Ramos (cell line): ENCODE results near the gene APOBEC3H.

Experiments
- in situ Hi-C: fragments of 300-500 bp; cut with MboI; formaldehyde crosslinking; loops from one replicate; pipeline ENCODE4 v1.14.3; 2022; ENCODE audit warnings: low sequenced_read_pairs; ENCODE audit not compliant: unreplicated experiment

The APOBEC3H gene

DNA sequence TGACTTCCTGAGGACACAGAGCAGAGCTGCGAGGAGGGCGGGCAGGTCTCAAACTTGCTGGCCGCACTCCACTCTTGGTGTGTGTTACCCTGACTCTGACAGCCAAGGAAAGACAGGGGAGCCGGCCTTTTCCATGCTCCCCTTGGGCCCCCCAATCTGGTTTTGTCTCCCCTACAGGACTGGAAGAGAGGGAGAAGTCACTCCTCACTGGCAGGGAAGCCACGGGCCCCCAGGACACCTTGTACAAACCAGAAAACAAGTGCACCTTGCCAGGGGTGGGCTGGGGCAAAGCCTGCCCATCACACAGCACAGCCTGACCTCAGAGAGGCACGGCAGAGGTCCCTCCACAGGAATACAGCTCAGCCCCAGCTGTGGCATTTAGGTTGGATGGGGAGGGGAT, 35.2 kb downstream of the APOBEC3H start:
- in situ Hi-C loops, result no loop called here

DNA sequence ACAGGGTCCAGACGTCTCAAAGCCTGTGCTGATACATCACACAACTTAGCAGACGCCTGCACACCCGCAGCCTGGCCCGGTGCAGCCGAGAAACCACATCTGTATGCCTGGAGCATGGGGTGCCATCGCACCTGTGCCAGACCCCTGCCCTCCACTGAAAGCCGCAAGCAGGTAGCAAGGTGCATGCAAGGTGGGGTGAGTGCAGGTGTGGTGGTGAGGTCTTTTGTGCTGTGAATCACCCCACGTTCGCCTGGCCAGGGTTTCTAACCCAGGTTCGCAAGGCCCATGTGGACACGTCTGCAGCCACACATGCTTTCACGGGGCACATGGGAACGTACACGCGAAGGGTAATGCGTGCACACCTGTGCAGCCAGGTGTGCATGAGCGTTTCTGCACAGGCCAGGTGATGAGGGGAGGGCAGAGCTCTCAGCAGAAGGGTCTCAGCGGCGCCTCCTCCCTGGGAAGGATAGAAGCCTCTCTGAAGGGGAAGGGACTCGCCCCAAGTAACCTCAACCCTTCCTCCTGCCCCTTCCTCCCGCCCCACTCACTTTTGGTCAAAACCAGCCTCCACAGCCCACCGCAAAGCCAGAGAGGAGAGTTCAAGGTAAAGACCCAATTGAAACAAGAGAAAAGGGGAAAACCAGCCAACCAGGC, 36.0 kb downstream of the APOBEC3H start:
- in situ Hi-C loops, result no loop called here

DNA sequence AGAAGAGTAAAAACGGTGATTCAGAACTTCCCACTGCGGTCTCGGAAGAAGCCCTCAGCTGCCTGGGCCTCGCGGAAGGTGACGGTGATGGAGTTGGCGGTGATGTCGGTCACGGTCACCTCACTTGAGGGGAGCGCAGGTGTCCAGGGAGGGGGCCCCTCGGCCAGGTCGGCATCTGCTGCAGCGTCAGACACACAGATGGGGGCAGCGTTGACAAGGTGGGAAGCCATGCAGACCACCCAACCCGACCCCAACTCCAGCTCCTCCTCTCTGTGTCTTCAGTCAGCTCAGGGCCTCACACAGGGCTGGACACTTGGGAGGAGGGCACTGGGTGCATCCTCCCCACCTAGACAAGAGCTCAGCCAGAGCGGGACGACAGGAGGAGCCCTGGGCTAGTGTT, 36.8 kb downstream of the APOBEC3H start:
- in situ Hi-C loops, result no loop called here

DNA sequence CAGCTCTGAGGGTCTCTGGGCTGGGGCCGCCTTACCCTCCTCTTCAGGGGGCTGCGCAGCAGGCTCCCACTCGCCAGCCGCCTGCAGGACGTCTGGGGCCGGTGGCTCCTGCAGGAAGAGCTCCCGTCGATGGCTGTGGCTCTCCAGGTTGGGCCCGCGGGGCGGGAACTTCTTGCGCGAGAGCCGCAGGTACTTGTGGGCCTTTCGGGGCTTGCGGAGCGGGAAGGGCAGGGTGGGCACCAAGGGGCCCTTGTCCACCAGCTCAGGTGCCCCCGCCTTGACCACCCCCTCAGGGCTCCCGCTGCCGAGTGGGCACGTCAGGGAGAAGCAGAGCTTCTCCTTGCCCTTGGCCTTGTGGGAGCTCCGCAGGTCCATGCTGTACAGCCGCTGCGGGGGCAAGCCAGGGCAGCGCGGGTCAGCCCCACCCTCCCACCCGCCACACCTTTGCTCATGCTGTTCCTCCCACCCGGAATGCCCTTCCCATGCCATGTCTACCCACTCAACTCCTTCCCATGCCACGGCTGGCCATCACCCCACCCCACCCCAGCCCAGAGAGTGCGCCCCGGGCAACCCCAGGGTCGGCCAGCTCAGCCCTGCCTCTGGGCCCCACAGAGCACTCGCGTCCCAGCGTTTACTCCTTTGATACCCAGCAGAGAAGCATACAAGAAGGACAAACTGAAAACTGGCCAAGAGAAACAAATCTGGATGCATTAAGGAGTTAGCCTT, 37.5 kb downstream of the APOBEC3H start:
- in situ Hi-C loops, result no loop called here

DNA sequence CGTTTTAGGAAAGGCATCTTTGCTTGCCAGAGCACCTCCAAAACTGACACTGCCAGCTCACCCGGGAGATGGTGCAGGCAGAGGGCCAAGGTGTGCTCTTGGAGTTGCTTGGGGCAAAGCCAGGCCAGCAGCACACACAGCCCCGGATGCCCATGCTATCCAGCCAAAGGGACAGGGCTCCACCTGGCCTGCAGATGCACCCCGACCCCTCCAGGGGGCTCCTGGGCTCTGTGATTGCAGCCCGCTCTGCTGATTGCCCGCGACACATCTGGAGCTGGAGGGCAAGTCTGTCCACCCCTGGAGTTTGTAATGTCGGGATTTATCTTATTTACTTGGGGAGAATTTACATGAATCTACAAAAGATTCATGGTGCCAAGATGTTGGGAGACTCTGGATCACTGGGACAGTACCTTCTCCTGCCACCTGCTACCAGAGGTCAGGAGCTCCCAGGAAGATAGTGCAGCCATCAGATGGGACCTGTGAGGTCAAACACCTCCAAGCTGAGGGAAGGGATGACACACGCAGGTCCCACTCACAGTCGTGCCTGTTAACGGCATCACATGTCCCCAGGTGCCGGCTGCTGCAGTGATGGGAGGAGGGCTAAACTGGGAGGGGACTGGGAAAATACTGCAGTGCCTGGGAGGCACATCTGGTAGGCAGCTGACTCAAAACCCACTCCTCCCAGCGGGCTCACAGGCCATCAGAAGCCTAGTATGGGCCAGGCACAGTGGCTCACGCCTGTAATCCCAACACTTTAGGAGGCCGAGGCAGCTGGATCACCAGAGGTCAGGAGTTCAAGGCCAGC, 38.2 kb downstream of the APOBEC3H start:
- in situ Hi-C loops, result no loop called here

DNA sequence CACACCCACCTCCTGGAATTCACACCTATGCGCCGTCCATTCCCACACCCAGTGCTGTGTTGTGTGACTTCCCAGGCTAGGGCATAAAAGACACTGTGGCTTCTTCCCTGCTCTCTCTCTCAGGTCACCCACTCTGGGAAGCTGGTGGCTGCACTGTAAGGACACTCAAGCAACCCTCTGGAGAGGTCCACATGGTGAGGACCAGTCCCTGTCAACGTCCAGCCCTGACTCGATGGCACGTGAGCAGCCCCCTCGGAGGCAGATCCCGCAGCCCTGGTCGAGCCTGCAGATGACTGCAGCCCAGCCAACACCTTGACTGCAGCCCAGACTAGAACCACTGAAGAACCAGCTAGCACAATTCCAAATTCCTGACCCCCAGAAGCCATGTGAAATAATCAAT, 39.3 kb downstream of the APOBEC3H start:
- in situ Hi-C loops, result no loop called here

DNA sequence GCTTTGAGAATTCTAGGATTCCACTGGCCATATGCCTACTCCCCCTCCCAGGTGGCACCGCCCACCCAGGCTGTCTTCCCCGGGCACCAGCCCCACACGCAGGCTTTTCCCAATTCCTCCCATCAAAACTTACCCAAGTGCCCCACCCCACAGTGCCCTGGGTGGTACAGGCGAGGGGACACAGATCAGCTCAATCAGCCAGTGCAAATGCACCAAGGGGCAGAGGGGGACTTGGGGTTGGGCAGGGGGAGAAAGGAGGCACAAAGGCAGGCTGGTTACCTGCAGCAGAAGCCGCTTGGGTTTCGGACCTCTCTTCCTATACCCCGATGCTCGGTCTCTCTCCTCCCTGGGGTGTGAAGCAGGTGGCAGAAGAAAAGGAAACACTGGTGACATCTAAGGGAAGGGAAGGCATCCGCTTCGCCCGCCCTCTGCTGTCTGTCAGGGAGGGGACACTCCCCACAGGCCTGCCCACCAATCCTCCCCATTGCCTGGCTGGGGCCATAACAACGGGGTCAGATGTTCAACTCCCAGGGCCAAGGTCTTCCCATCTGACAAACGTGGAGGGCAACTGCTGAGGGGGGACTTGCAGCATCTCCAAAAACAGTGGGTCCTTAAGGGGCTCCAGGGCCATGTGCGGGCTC, 41.4 kb downstream of the APOBEC3H start:
- in situ Hi-C loops, result no loop called here

DNA sequence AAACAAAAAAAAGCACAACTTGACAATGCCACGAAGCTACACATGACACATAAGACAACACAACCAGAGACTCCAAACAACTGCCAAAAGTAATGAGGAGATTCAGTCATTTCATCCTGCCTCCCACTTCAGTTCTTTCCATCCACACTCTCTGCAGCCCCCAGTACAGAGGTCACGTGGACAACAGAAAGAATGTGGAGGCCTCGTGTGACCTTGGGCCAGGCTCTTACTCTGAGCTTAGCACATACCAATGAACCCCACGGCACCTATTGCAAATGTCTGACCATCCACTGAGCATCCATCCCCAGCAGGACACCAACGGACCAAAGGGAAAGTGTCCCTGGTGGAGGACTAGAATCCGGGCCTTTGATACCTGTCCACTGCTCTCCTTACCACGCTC, 42.9 kb downstream of the APOBEC3H start:
- in situ Hi-C loops, result no loop called here

DNA sequence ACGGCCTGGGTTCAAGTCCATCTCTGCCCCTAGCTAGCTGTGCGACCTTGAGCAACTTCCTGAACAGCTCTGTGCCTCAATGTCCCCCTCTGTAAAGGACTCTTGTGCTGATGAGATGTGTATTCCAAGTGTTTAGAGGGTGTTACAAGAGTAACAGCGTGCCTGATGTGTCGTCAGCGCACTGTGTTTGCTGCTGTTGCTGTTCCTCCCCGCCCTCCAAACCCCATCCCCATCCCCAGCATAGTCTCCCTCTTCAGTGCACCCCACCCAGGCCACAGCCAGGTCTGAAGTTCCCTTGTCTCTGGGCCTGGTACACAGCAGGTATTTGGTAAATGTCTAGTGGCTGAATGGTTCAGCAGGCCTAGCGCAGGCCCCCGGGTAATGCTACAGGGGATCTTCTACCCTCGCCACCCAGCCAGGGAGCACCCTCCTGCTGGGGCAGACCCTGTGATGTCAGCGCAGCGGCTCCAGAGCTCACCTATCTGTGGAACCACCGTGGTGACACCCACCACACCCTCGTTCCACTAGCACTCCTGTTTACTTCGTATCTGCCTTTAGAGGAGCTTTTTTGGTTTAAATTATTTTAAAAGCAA, 45.1 kb downstream of the APOBEC3H start:
- in situ Hi-C loops, result no loop called here

DNA sequence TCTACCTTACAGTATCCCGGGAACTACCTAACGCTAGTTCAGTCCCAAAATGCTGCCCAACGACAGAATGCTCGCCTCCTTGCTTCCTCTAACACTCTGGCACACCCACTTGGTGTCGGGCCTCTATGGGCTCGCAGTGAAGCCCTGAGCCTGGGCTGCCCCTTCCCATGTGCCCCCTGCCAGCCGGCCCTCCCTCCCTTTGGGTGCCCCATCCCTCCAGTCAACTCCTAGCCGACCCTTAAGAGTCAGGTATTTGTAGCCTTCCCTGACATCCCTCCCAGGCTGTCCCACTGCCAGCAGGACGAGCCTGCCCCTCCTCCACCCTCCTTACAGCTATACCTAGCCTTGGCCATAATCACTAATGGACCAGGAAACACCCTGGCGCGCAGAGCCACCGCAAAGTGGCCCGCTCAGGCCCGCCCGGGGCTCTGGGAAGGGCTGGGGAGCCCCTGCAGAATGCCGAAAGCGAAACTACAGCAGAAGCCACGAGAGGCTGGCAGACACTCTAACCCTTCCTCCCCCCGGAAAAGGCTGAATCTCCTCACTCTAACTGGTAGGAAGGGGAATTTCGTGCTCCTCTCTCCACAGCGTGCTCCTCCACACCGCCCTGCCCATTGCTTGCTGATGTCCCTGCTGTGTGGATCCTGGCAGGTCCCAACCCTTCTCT, 47.2 kb downstream of the APOBEC3H start:
- in situ Hi-C loops, result no loop called here

DNA sequence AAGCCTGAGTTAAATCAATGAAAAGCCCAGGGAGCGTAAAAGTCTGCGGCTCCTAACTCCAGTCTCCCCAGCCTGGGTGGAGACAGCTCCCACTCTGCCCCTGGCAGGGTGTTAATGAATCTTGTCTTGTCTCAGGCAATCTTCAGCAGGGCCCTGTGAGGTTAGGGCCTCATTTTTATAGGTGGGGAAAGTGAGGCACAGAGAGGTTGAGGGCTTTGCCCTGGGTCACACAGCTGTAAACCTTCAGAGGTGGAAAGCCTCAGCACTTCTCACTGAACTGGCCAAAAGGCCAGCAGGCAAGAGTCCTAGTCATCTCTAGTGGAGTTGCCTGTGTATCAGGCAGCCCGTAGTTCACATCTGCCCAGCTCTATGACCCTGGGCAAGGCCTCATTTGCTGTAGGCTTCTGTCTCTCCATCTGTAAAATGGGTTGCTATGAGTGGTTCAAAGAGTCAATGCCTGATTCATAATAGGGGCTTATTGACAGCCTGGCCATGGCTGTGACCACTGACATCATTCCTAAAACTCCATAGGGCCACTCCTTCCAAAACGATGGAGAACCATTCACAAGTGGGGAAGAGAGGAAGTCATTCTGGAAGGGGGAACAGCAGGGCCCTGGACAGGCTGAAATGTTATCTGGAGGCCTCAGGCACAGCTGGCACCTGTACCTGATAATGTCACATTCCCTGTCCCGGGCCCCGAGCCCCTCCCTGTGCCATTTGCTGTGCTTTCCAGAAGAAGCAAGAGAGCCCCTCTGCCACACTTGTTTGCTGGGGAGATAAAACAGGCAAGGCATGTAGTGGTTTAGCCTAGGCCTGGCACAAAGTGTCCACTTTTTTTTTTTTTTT, 49.4 kb downstream of the APOBEC3H start:
- in situ Hi-C loops, result no loop called here

DNA sequence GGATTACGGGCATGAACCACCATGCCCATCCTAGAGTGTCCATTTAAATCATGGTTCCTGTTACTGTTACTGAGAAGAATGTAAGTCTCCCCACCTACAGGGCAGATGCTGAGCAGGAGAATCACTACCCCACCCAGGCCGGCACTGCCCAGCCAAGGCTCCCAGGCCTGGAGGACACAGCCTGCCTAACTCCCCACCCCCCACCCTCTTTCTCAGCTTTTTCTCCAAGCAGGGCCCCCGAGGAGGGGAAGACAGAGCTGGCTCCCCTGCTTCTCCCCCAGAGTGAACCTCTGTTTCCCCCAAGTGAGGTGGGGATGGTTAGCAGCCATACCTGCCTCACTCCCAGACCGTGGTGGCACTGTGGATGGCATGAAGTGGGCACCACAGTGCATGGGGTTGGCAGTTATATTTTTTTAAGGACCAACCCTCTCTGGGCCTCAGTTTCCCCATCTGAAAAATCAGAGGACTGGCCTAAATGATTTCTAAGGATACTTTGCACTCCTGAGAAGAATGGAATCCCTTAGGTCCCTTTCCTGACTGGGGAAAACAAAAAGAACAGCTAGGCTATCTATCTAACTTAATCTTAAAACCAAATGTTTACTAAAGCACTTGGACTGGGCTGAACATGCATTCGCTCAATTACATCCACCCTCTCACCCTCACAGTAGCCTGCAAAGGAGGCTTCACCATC, 50.4 kb downstream of the APOBEC3H start:
- in situ Hi-C loops, result no loop called here

DNA sequence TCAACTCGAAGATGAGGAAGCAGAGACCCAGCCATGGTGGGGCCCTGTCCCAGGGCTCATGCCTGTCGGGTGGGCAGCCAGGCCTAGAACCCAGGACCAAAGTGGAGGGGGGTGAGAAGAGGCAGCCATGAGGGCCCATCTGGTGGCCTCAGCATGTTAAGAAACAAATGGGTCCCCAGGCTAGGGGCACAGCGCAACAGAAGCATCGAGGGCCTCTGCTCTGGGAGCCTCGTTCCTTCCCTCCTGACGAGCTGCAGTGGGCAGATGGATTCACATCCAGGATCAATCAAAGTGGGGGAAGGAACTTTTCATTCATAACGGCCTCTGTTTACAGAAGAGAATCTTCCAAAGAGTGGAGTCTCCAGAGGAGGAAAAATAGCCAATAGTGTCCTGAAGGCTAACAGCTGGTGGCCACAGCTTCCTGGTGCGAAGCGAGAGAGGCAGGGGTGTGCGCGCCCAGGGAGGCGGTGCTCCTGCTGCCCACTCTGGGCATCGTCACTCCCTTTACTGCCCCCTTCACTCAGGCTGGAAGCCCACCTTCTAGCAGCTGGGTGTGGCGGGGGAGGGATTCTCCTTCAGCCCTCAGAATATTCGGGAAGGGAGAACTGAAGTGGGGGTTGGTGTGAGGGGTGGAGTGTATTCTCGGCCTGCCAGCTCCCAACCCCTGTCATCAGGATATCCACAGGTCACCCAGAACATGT, 51.1 kb downstream of the APOBEC3H start:
- in situ Hi-C loops, result no loop called here

DNA sequence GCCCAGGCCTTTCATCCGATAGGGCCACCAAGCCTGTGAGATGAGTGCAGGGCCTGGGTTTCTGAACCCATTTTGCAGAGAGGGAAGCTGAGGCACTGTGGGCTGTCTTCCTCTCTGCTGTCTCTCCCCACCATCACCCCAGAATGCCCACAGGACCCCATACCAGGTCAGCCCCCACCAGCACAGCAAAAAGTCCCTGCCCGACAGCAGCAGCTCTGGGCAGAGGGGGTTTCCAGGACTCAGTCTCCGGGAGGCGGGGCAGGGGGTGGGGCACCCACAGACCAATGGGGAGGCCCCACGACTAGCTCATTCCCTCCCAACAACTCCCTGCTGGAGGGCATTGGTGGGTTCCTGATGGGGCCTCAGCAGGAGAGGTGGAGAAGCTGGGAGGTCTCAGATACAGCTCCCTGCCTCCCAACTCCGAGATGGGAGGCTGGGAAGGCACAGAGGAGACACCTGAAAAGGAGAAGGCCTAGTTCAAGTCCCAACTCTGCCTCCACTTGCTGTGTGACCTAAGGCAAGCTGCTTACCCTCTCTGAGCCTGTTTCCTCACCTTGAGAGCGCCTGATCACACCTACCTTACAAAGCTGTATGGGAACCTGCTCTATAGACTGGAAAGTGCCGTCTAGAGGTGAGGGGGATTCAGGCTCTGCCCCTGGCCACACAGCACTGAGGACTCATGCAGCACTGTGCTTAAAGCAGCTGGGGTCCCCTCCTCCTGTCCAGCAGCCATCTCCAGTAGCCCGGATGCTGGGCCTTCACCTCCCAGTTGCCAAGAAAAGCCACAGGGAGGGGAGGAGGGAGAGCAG, 51.9 kb downstream of the APOBEC3H start:
- in situ Hi-C loops, result no loop called here

DNA sequence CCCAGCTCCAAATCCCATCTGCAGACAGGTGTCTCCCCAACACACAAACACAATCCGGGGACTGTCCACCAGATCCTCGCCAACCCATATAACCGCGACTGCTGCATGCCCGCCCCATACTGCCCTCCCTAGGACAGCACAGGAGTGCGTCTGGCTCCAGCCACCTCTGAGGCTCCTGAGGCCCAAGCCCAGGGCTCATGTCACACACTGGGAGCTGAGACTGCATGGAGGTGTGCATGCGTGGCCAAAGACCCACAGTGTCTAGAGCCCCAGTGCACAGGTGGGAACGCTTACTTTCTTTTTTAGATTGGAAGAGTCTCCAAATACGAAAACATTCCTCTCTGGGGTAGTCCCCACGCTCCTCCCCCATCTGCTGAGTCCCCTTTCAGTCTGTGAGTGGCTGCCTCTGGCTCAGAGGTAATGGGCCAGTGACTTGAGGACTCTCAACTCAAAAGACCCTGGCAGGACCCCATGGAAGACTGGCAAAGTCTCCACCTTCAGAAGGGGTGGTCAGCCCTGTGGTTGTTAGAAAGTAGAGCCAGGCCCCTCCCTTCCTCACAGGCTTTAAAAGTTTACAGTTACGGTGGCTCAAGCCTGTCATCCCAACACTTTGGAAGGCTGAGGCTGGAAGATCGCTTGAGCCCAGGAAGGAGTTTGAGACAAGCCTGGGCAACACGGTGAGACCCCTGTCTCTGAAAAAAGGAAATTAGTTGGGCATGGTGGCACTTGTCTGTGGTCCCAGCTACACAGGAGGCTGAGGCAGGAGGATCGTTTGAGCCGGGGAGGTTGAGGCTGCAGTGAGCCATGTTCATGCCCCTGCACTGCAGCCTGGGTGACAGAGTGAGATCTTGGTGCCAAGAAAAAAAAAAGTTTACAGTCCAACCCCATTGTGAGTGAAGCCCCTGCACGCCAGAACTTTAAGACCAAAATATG, 53.1 kb downstream of the APOBEC3H start:
- in situ Hi-C loops, result loop anchor here (10.0 to 25.0 kb wide), 2 partner anchors 275 to 362 kb away; partner anchors contain the start of genes ATF4, CBX6 and MIEF1

DNA sequence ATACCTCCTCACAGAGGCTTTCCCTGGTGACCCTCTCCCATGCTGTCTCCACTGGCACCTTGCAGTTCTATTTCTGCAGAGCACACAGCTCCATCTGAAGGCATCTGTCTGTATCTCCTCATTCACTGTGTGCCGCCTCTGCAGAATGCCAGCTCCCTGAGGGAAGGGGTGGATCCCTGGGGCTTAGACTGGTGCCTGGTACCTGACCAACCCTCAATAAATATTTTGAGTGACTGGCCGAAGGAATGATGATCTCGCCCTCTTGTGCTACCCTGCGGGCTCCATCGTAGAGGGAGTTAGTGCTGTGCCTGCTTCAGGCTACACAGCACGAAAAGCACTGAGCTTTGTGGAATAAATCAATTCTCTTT, 53.8 kb downstream of the APOBEC3H start:
- in situ Hi-C loops, result loop anchor here (10.0 to 25.0 kb wide), 2 partner anchors 276 to 361 kb away; partner anchors contain the start of genes ATF4, CBX6 and MIEF1
